Inflammatory macrophage (primary cell): ENCODE measurements around the gene FAM200C.

Source experiments
- DNase-seq, 2 donors: peaks; one replicate each; pipeline ENCODE4 v3.0.0-alpha.2; 2020 to 2022
- total RNA-seq, 18 experiments: gene quantifications; one replicate each; lab custom pipeline; 2026; ENCODE audit warnings: mixed read lengths in 6 of 18, inconsistent platforms in 2 of 18; lab: John Stamatoyannopoulos, UW

FAM200C gene
- total RNA-seq, result 0.49 to 5.6 (median 2.9) reads per million in 18 experiments

DNA sequence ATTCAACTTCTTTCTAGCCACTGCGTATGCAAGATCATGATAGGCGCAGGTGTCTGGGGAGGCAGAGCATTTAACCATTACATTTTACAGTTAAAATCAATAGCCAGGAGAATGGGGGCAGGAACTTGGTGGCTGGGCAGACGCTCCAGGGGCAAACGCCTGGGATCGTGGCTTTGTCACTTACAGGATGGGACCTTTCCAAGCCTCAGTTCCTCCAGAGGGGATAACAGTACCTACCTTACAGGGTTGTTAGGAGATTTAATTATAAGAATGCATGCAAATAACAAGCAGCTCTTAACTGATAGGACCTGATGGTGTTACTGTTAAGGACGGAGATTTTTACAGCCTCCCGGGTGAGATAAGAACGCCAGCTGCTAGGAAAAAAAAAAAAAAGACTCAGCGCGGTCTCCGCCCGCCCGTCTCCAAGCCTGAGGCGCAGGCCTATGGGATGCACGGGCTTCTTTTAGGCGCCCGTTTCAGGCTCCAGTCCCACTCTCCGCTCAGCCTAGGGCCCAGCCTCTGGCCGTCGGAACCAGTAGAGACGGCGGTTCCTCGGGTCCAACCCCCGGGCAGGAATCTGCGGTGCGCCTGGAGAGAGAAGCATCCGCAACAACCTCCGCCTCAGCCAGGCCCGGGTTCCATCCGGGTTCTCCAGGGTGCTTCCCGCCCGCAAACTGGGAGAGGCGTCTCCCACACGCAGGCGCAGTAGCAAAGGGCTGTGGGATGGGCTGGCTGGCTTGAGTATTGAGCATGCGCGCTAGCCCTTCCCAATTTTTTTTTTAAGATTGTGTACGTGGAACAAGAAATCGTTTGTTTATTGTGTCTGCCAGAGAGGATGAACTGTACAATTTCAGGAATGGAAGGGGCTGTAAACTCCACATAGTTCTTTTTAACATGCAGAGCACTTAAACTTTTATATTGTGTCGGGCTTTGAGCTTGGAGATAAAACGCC is at the start of gene FAM200C:
Gene FAM200C, minus strand, starts transcription at position 653 of the 952 bp plus-strand sequence. CDS start 4,564 bp downstream, outside the sequence.
- peak; percentile 90 to 94 for DNase-seq

DNA sequence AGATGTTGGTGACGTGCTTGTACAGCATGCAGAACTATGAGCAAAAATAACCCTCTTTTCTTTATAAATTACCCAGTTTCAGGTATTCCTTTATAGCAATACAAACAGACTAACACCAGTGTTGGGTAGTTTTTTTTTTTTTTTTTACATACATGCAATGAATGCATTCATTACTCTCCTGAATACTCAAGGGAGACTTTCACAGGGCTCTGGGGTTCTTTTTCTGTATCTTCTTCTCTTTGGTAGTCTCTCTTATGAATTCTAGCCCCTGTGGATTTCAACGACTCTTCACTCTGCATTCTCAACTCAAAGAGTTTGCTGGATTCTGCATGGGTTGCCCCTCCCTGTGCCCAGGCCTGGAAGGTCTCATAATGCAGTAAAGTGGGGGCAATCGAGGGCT is 49.6 kb upstream of the FAM200C start:
- DNase-seq, result no peak

DNA sequence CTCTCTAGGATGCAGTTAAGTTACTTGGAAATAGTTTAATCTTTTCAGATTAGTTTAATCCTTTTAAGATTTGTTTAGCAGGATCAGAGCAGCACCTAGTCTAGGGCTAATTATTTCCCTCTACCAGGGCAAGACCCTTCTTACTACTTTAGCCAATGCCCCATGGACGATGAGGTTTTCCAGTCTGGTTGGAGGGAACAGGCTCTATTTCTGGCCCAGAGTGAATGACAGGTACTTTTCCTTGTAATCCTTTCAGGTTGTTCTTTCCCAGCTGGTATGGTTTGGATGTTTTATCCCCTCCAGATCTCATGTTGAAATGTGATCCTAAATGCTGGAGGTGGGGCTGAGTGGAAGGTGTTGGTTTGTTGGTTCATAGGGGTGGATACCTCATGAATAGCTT is 49.0 kb upstream of the FAM200C start:
- DNase-seq, result no peak

DNA sequence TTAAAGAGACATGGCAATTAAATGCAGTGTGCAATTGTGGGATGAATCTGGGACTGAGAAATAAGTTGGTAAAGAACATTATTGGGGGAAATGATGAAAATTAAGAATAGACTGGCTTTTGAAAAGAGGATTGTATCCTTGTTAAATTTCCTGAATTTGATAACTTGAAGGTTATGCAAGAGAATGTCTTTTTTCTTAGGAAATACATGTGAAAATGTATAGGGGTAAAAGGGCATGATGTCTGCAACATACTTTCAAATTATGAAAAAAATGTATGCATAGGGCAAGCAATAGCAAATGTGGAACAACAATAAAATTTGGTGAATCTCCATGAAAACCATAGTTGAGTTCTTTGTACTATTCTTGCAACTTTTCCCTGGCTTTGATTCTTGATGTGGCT is 45.9 kb upstream of the FAM200C start:
- peak in 1 of 2 donors; percentile 53 for DNase-seq

GRCh38 chr5:160445132-160445531 is 45.3 kb upstream of the FAM200C start:
- peak in 1 of 2 donors; percentile 39 for DNase-seq

GRCh38 chr5:160444407-160444806 is 44.6 kb upstream of the FAM200C start:
- no peak for DNase-seq

DNA sequence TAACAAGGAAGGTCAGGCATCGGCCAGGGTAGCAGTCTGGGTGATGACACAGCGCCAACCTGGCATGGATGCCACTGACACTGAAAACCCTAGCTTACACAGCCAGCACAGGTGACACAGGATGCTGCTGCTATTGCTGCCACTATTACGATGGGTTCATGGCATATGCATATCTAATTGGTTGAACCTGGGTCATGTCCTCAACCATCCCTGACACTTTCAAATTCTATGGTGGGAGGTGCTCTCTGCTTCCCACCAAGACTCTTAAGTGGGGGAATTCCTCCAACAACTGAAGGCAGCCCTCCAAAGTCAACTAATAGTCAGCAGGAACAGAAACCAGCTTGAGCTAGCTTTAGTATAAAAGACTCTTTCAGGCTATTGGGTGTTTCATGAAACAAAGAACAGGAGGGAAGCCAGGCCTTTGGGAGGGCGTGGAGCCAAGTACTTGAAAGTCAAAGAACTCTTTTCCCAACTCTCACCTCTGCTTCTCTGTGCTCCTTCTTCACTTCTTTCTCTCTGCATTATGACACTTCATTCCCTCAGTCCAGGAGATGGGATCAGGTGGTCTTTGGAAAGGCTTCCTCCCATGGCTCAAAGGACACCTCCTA is 43.1 kb upstream of the FAM200C start:
- DNase-seq, result no peak

DNA sequence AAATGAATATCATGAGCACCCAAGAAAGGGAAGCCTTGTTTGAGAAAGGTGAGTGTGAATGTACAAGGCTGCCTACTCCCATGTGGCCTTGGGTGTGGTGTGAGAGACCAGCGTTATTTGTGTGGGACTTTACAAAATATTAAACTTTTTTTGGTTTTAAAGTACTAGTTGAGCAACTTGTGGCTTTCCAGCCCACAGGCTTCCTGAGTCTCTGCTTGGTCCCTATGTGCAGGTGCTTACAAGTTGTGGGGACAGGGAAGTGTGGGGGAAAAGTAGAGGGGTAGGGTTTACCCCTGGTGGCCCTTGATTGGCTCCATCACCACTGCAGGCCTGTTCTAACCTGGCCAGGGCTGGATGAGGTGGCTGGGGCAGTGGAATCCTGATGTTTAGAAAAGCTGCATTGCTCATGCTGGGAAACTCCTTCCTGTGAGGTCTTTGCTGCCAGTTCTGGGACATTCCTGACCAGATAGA is 41.5 kb upstream of the FAM200C start:
- DNase-seq, result peak in 1 of 2 donors; percentile 11

- DNase-seq, result peak; percentile 90 to 91
These were observed 39.3 kb upstream of the FAM200C start for GRCh38 chr5:160439205-160439600.

DNA sequence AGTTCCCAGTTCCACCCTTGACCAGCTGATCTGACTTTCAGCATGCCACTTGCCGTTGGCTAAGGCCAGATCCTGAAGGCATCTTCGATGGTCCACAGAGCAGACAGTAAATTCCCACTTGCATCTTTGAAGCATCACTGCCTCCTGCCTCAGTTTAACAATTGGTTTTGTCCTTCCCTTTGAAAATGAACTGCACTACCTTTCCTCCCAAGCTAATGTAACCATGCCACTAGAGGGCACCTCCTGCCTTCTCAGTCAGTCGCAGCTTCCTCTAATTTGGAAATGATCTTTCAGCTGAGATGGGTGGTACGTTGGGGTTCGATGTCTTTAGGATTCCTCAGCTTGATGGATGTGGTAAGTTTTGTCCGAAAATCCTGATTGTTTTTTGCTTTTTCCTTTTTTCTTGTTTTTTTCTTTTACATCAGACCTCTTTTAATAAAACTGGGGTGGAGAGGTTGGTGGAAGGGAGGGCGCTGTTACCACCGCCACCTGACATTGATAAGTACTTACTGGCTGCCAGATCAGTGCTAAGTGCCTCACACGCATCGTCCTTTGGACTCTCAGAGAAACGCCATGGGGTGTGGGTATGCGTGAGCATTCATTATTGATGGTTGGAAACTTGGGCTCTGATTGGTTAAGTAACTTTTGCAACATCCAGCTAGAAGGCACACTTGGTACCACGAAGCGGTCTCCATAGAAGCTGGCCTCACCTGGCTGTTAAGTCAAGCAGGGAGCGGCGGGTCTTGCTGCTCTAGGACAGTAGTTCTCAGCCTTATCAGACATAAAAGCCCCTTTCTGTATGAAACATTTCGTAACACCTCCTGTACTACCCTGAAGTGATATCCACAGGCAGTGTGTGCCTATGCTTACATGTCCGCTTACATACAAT is 38.7 kb upstream of the FAM200C start:
- peak; percentile 67 to 76 for DNase-seq

DNA sequence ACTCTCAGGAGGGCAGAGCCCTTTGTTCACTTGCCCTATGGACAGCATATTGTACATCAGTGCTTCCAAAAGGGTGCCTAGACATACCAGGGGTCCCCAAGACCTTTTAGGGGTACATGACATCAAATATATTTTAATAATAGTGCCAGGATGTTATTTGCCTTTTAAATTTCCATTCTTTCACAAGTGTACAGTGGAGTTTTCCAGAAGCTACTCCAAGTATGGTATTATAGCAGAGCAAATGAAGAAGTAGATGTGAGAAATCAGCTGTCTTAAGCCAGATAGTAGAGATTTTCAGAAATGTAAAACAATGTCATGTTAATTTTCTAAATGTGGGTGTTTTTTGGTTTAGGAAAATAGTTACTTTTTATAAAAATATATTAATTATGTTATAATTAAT is 37.4 kb upstream of the FAM200C start:
- no peak for DNase-seq

DNA sequence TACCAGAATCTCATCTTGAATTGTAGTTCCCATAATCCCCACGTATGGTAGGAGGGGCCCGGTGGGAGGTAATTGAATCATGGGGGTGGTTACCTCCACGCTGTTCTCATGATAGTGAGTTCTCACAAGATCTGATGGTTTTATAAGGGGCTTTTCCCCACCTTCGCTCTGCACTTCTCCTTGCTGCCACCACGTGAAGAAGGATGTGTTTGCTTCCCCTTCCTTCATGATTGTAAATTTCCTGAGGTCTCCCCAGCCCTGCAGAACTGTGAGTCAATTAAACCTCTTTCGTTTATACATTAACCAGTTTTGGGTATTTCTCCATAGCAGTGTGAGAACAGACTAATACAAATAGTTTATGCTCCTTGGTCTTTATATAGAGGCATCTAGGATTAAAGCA is 36.8 kb upstream of the FAM200C start:
- DNase-seq, result peak; percentile 64 to 87

DNA sequence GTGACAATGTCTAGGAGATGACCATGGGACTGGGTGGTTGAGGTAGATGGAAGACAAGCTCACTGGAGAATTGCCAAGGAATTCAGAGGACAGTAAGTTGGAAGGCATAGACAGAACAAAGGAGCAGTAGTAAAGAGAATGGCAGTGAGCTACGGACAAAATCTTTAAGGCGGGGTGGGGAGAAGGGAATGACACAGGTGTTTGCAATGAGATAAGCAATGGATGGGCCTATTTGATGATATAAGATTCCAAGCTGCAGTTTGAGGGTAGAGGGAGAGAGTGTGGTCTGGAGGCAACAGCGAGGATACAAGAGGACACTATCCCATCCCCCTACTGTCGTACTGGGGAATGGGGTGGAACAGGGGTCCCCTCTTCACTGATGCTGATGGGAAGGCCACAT is 36.2 kb upstream of the FAM200C start:
- no peak for DNase-seq

- DNase-seq, result peak; percentile 13 to 47
These were observed 35.7 kb upstream of the FAM200C start for GRCh38 chr5:160435532-160435931.

DNA sequence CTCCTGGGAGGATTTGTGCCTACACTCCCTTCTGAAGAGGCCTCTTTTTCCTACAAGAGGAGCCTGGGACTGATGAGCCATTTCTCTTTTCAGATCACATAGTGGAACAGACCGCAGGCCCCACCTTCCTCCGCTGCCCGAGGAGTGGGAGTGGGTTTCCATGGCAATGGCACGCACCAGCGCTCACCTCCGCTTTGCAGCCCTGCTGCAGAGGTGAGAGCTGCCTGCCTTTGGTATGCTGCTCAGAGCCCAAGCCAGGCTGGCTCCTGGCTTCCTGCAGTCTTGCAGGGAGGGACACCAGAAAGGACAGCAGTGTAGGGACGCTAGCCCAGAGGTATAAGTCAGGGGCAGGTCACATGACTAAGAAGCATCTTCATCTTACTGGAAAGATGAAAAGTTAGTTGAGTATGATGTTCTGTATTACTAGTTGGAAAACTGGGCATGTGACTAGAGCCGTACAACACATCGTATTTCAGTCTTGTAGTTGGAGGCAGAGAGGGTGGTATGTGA is 34.2 kb upstream of the FAM200C start:
- DNase-seq, result no peak

- no peak for DNase-seq
These were observed 32.9 kb upstream of the FAM200C start for GRCh38 chr5:160432787-160433186.

DNA sequence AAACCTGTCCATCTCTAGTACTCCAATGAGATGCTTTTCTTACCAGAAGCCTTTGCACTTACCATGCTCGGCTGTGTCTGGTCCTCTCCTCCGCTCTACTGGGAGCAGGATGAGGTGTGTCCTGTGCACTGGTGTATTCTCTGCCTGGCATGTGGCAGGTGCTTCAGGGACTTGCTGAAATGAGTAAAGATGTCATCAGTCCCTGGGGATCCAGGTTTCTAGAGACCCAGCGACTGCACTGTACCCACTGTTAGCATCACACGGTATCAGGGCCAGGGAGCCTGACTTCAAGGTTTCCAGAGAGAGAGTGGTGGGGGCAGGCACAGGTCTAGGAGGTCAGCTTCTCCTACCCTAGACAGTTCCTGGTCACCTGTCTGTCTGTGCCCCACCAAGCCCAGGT is 32.3 kb upstream of the FAM200C start:
- DNase-seq, result no peak

GRCh38 chr5:160427607-160428006 is 27.8 kb upstream of the FAM200C start:
- DNase-seq, result no peak

DNA sequence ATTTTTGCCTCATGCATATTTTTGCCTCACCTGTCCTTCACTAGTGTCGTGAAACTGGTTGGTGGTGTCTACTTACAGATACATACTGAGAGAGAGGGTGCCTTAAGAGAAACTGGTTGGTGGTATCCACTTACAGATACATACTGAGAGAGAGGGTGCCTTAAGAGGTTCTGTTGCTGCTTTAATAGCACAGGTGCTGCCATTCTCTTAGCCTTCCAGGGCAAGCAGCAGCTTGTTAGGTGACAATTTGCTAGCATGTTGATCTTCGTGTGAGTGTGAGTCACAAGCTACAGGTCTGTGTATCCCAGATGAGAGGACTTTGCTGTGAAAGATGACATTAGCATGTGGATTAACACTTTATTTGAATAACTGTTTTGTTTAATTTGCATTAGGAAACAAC is 23.2 kb upstream of the FAM200C start:
- DNase-seq, result no peak

DNA sequence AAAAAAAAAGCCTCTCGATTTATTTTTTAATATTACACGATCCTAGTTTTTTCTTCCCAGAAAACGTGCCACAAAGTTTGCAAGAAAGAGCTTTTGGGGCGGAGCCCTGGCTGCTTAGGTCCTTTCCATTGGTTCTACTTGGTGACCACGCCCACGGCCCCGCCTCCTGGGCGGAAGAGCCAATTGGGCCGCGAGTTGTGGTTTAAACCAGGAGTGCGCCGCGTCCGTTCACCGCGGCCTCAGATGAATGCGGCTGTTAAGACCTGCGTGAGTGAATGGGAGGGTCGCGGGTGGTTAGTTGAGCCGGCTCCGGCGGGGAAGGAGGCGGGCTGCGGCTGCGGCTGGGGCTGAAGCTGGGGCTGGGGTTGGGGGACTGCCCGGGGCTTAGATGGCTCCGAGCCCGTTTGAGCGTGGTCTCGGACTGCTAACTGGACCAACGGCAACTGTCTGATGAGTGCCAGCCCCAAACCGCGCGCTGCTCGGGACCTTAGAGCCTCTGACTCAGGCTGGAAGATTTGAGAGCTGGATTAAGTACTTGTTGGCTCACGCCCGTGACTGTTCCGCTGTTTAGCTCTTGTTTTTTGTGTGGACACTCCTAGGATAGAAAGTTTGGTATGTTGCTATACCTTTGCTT is 21.9 kb upstream of the FAM200C start, which contains the start of gene PTTG1:
Gene PTTG1, plus strand, starts transcription at position 231 of the 634 bp plus-strand sequence. CDS start 458 bp downstream, outside the sequence.
- DNase-seq, result peak; percentile 94 to 97

DNA sequence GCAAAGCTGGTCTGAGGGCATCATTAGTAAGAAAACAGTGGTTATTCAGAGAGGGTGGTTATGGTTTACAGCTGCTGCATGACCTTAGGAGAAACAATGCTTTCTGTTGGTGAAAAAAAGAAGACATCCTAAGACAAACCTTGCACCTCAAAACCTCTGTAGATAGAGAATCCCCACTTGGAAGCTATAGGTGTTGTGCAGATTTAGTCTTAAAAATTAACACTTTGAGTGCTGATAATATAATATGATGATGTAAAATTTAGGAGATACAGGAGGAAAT is 20.4 kb upstream of the FAM200C start:
- no peak for DNase-seq
